Measurements from ENCODE around the gene MTUS2.

Gene MTUS2

GRCh38 chr13:29515372-29515771 is 695.2 kb downstream of the MTUS2 start:
- no peak for DNase-seq (ENCODE audit: extremely low spot score)
- ChIA-PET POLR2A (no interaction called here), CTCF (interaction anchor here (1.1 kb wide), 1 partner anchor 597 kb away, joined by 3 read pairs; no protein-coding TSS in a partner anchor)
- TF ChIP-seq CTCF (IDR thresholded peaks at IDR 0.05; ENCODE audit: control extremely low read depth, extremely low read depth, low read depth, missing control alignments) = no peak

GRCh38 chr13:29516012-29516411 is 695.9 kb downstream of the MTUS2 start:
- TF ChIP-seq CTCF (IDR thresholded peaks at IDR 0.05; ENCODE audit: control extremely low read depth, extremely low read depth, low read depth, missing control alignments) = no peak
- CTCF ChIA-PET = no interaction called here
- POLR2A ChIA-PET = no interaction called here

GRCh38 chr13:29516880-29517279 is 696.7 kb downstream of the MTUS2 start:
- ChIA-PET CTCF (interaction anchor here (4.6 kb wide), 1 partner anchor 9 kb away, joined by 35 read pairs; no protein-coding TSS in a partner anchor), POLR2A (no interaction called here)

More at GRCh38 chr13:29516012-29516411, 695.9 kb downstream of the MTUS2 start:
- DNase-seq (ENCODE audit: extremely low spot score) = no peak

GRCh38 chr13:29519921-29520320 is 699.8 kb downstream of the MTUS2 start:
- ChIA-PET CTCF (interaction anchor here (1.3 to 4.6 kb wide), 3 partner anchors 10 to 20 kb away, joined by 3 to 35 read pairs (median 4); no protein-coding TSS in a partner anchor), POLR2A (no interaction called here)
- TF ChIP-seq CTCF (IDR thresholded peaks at IDR 0.05; ENCODE audit: control extremely low read depth, extremely low read depth, low read depth, missing control alignments) = no peak
- DNase-seq (ENCODE audit: extremely low spot score) = no peak

More at GRCh38 chr13:29516880-29517279, 696.7 kb downstream of the MTUS2 start:
- no peak for DNase-seq (ENCODE audit: extremely low spot score)
- TF ChIP-seq CTCF (IDR thresholded peaks at IDR 0.05; ENCODE audit: control extremely low read depth, extremely low read depth, low read depth, missing control alignments) = no peak

- POLR2A ChIA-PET = no interaction called here
- no peak for DNase-seq (ENCODE audit: extremely low spot score)
- CTCF ChIA-PET = interaction anchor here (1.3 to 4.6 kb wide), 3 partner anchors 11 to 19 kb away, joined by 3 to 35 read pairs (median 4); no protein-coding TSS in a partner anchor
- no peak for TF ChIP-seq CTCF (IDR thresholded peaks at IDR 0.05; ENCODE audit: control extremely low read depth, extremely low read depth, low read depth, missing control alignments)
These were observed 700.5 kb downstream of the MTUS2 start for GRCh38 chr13:29520671-29521070.

- ChIA-PET POLR2A (no interaction called here), CTCF (interaction anchor here (1.3 to 7.9 kb wide), 2 partner anchors 12 to 19 kb away, joined by 3 to 36 read pairs; no protein-coding TSS in a partner anchor)
- no peak for TF ChIP-seq CTCF (IDR thresholded peaks at IDR 0.05; ENCODE audit: control extremely low read depth, extremely low read depth, low read depth, missing control alignments)
These were observed 701.2 kb downstream of the MTUS2 start for GRCh38 chr13:29521336-29521735.

More at GRCh38 chr13:29521336-29521735, 701.2 kb downstream of the MTUS2 start:
- DNase-seq (ENCODE audit: extremely low spot score) = no peak

All from GM10248 (cell line).